PC-9 (cell line): Measurements from ENCODE around the gene SOX18. TPM values are rescaled to one million over a fixed set of nuclear protein-coding genes. Genes with fewer than 3 reads are reported as not detected.

Experiments
- BruUV-seq: library from RNA; stranded (reverse); fragments of 400-500 nt; replicated peaks from 2 replicates; lab custom pipeline; 2021; lab: Mats Ljungman, UMichigan
- CTCF ChIA-PET: fragments of 300-600 bp; sonication (Branson Sonifier 250); formaldehyde crosslinking; loops from one replicate; lab custom pipeline; 2022; ENCODE audit warnings: antibody characterized with exemption; lab: Charles Lee
- POLR2A ChIA-PET: fragments of 300-600 bp; sonication (Branson Sonifier 250); formaldehyde crosslinking; loops from one replicate; lab custom pipeline; 2022; ENCODE audit warnings: antibody characterized with exemption; ENCODE audit not compliant: unreplicated experiment; lab: Charles Lee
- DNase-seq, 2 experiments: peaks; one replicate each; pipeline versions ENCODE4 v3.0.0 to v3.0.0-alpha.2; 2015 to 2022; ENCODE audit warnings: mixed read lengths in 1 of 2
- H2AFZ ChIP-seq: fragments of 200-600 bp; sonication (generic); 2 replicates; pipeline ENCODE4 v1.8.1; 2017; ENCODE audit warnings: antibody characterized with exemption
- H3F3A ChIP-seq: fragments of 200-600 bp; sonication (generic); 2 replicates; pipeline ENCODE4 v1.8.1; 2017; ENCODE audit warnings: antibody characterized with exemption, mild to moderate bottlenecking, low read depth; ENCODE audit not compliant: insufficient read depth
- H3K27ac ChIP-seq: fragments of 200-600 bp; sonication (generic); 2 replicates; pipeline ENCODE4 v1.6.1; 2016; ENCODE audit warnings: mixed run types
- H3K27me3 ChIP-seq: fragments of 200-600 bp; sonication (generic); 2 replicates; pipeline ENCODE4 v1.6.1; 2016; ENCODE audit warnings: low read depth, mixed run types; ENCODE audit not compliant: insufficient read depth
- H3K36me3 ChIP-seq: fragments of 200-600 bp; sonication (generic); 2 replicates; pipeline ENCODE4 v1.6.1; 2016; ENCODE audit warnings: low read depth, mixed run types
- H3K4me1 ChIP-seq: fragments of 200-600 bp; sonication (generic); replicated peaks from 2 replicates; pipeline ENCODE4 v1.6.1; 2016; ENCODE audit warnings: mixed run types; ENCODE audit not compliant: insufficient read depth
- H3K4me2 ChIP-seq: fragments of 200-600 bp; sonication (generic); 2 replicates; pipeline ENCODE4 v1.6.1; 2017; ENCODE audit warnings: mixed run types
- H3K4me3 ChIP-seq: fragments of 200-600 bp; sonication (generic); 2 replicates; pipeline ENCODE4 v1.6.1; 2016; ENCODE audit warnings: mixed run types
- H3K79me2 ChIP-seq: fragments of 200-600 bp; sonication (generic); 2 replicates; pipeline ENCODE4 v1.6.1; 2017; ENCODE audit warnings: low read depth, mixed run types
- H3K9me2 ChIP-seq: fragments of 200-600 bp; sonication (generic); 2 replicates; pipeline ENCODE4 v1.8.1; 2017; ENCODE audit warnings: mild to moderate bottlenecking; ENCODE audit not compliant: insufficient read depth
- H3K9me3 ChIP-seq: fragments of 200-600 bp; sonication (generic); 2 replicates; pipeline ENCODE4 v1.8.1; 2016; ENCODE audit warnings: low read depth; ENCODE audit not compliant: insufficient read depth
- H4K20me1 ChIP-seq: fragments of 200-600 bp; sonication (generic); 2 replicates; pipeline ENCODE4 v1.8.1; 2017; ENCODE audit not compliant: insufficient read depth
- EZH2 ChIP-seq: fragments of 200-600 bp; sonication (generic); IDR thresholded peaks from 2 replicates; pipeline ENCODE4 v1.8.0; 2017; ENCODE audit warnings: antibody characterized with exemption, low read depth
- intact Hi-C: fragments of 100-400 bp; cut with micrococcal nuclease; formaldehyde crosslinking; loops from one replicate; pipeline ENCODE4 v1.10.0; 2022; ENCODE audit not compliant: unreplicated experiment
- total RNA-seq: library from RNA; stranded (reverse); gene quantifications from 2 replicates; pipeline ENCODE4 v1.2.3, GENCODE V29; 2021
- TF ChIP-seq, protein P1 (sequence below): fragments of 200-600 bp; sonication (generic); conservative IDR thresholded peaks from 2 replicates; pipeline ENCODE4 v1.6.1; 2017; ENCODE audit warnings: mixed run types, antibody characterized with exemption, mild to moderate bottlenecking, moderate library complexity

SOX18 gene
- total RNA-seq, 1 experiment from 2014 or later = not detected

DNA sequence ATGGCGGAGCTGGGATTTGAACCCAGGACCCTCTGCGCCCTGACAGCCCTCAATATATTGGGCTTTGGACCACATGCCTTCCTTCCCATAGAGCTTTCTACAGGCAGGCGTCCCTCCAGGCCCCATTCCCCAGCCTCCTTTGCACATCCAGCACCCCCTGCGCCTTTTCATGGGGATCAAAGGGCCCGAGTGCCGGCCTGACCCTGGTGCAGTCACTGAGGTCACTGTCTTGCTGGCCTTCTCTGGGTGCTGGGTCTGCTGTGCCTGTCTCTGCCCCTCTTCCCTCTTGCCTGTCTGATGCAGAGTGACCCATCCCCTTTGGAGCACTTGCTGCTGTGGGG is 32.2 kb upstream of the SOX18 start:
- peaks cover 12% of the 10 kb centered on the region for H3K79me2 ChIP-seq
- H2AFZ ChIP-seq = no peak overlapping the region
- H3F3A ChIP-seq = peaks cover 27% of the 10 kb centered on the region
- TF ChIP-seq, protein P1, sequence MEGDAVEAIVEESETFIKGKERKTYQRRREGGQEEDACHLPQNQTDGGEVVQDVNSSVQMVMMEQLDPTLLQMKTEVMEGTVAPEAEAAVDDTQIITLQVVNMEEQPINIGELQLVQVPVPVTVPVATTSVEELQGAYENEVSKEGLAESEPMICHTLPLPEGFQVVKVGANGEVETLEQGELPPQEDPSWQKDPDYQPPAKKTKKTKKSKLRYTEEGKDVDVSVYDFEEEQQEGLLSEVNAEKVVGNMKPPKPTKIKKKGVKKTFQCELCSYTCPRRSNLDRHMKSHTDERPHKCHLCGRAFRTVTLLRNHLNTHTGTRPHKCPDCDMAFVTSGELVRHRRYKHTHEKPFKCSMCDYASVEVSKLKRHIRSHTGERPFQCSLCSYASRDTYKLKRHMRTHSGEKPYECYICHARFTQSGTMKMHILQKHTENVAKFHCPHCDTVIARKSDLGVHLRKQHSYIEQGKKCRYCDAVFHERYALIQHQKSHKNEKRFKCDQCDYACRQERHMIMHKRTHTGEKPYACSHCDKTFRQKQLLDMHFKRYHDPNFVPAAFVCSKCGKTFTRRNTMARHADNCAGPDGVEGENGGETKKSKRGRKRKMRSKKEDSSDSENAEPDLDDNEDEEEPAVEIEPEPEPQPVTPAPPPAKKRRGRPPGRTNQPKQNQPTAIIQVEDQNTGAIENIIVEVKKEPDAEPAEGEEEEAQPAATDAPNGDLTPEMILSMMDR = no peak
- no peak for TF ChIP-seq EZH2
- no peak overlapping the region for H3K27ac ChIP-seq
- H3K9me2 ChIP-seq = no peaks in the 10 kb centered on the region
- POLR2A ChIA-PET = interaction anchor here (0.5 kb wide), 2 partner anchors 201 to 1378 kb away, joined by 4 read pairs; no protein-coding TSS in a partner anchor
- DNase-seq = no peak
- peaks cover 8% of the 10 kb centered on the region; the same call in 1 of the 2 replicates for H4K20me1 ChIP-seq
- H3K4me3 ChIP-seq = no peak overlapping the region
- no TSS peak for BruUV-seq
- intact Hi-C loops = loop anchor here (5.0 kb wide), 1 partner anchor 41 kb away; no protein-coding TSS in a partner anchor
- H3K27me3 ChIP-seq = peaks cover 37% of the 10 kb centered on the region
- H3K36me3 ChIP-seq = no peaks in the 10 kb centered on the region
- H3K4me1 ChIP-seq = peaks cover 14% of the 10 kb centered on the region
- H3K4me2 ChIP-seq = no peak overlapping the region
- CTCF ChIA-PET = no interaction called here
- H3K9me3 ChIP-seq = no peaks in the 10 kb centered on the region

GRCh38 chr20:64080813-64081623 is 31.6 kb upstream of the SOX18 start:
- Histone ChIP-seq H4K20me1 (peaks cover 8% of the 10 kb centered on the region; the same call in 1 of the 2 replicates), H3K9me2 (no peaks in the 10 kb centered on the region), H3K9me3 (no peaks in the 10 kb centered on the region), H3K27ac (no peak overlapping the region), H3K4me1 (peaks cover 14% of the 10 kb centered on the region), H3K79me2 (peaks cover 12% of the 10 kb centered on the region), H3K4me3 (no peak overlapping the region), H2AFZ (no peak overlapping the region), H3K36me3 (no peaks in the 10 kb centered on the region), H3K4me2 (peak overlapping the region; percentile 75), H3F3A (peaks cover 27% of the 10 kb centered on the region), H3K27me3 (peaks cover 33% of the 10 kb centered on the region)
- no TSS peak for BruUV-seq
- no peak for DNase-seq
- intact Hi-C loops = loop anchor here (5.0 kb wide), 1 partner anchor 41 kb away; no protein-coding TSS in a partner anchor
- ChIA-PET CTCF (no interaction called here), POLR2A (interaction anchor here (0.5 kb wide), 2 partner anchors 202 to 1378 kb away, joined by 4 read pairs; no protein-coding TSS in a partner anchor)
- TF ChIP-seq EZH2 = no peak
- TF ChIP-seq, protein P1 = no peak

- CTCF ChIA-PET = no interaction called here
- peak within 1 kb of the TSS; percentile 96 for H2AFZ ChIP-seq
- BruUV-seq = no TSS peak
Measured at GRCh38 chr20:64080013-64080812, 30.8 kb upstream of the SOX18 start, which contains the start of gene OPRL1. TSS of gene OPRL1 (plus strand) at chr20:64080082. CDS start at chr20:64092721, 12,639 bp downstream.

More at GRCh38 chr20:64080013-64080812, 30.8 kb upstream of the SOX18 start, which contains the start of gene OPRL1:
- no peak within 1 kb of the TSS for H3K27ac ChIP-seq
- peaks cover 14% of the 10 kb centered on the region for H3K4me1 ChIP-seq
- peaks cover 12% of the 10 kb centered on the region for H3K79me2 ChIP-seq
- H4K20me1 ChIP-seq = peaks cover 8% of the 10 kb centered on the region; the same call in 1 of the 2 replicates
- POLR2A ChIA-PET = no interaction called here
- intact Hi-C loops = loop anchor here (5.0 kb wide), 1 partner anchor 42 kb away; no protein-coding TSS in a partner anchor
- peaks cover 28% of the 10 kb centered on the region for H3K27me3 ChIP-seq
- no peaks in the 10 kb centered on the region for H3K9me3 ChIP-seq
- DNase-seq = no peak
- peak within 1 kb of the TSS; percentile 99 for H3K4me2 ChIP-seq
- no peak for TF ChIP-seq EZH2
- TF ChIP-seq, protein P1 = no peak
- H3K9me2 ChIP-seq = no peaks in the 10 kb centered on the region
- H3K4me3 ChIP-seq = peak within 1 kb of the TSS; percentile 94
- no peaks in the 10 kb centered on the region for H3K36me3 ChIP-seq
- peaks cover 27% of the 10 kb centered on the region for H3F3A ChIP-seq
